Mesenchymal stem cell (in vitro differentiated cells and primary cell): ENCODE data around the gene NIBAN1. TPM values are rescaled to one million over a fixed set of nuclear protein-coding genes. Genes with fewer than 3 reads are reported as not detected.

Experiments
- DNase-seq: peaks from one replicate; pipeline ENCODE4 v3.0.0-alpha.2; 2013
- H2AFZ ChIP-seq: one replicate; pipeline ENCODE4 v1.6.1; 2013; ENCODE audit warnings: low read depth, mild to moderate bottlenecking, control low read depth, inconsistent platforms, low read length, moderate library complexity
- H2AK5ac ChIP-seq: 2 replicates; pipeline ENCODE4 v1.6.1; 2013; ENCODE audit warnings: low read length, moderate library complexity, mild to moderate bottlenecking, inconsistent platforms; ENCODE audit not compliant: severe bottlenecking
- H2BK120ac ChIP-seq: one replicate; pipeline ENCODE4 v1.6.1; 2013; ENCODE audit warnings: low read depth, mild to moderate bottlenecking, inconsistent platforms, low read length, moderate library complexity
- H2BK12ac ChIP-seq, 2 experiments: one replicate each; pipeline ENCODE4 v1.6.1; 2013; ENCODE audit warnings: inconsistent platforms in 2 of 2, low read length in 2 of 2, mild to moderate bottlenecking in 2 of 2, moderate library complexity in 2 of 2, control low read depth in 1 of 2
- H2BK15ac ChIP-seq: one replicate; pipeline ENCODE4 v1.6.1; 2013; ENCODE audit warnings: mild to moderate bottlenecking, low read depth, inconsistent platforms; ENCODE audit not compliant: poor library complexity, severe bottlenecking
- H2BK5ac ChIP-seq: 2 replicates; pipeline ENCODE4 v1.6.1; 2013; ENCODE audit warnings: low read depth, mild to moderate bottlenecking, low read length, control low read depth, inconsistent platforms; ENCODE audit not compliant: poor library complexity, severe bottlenecking
- H3K14ac ChIP-seq, 2 experiments: one replicate each; pipeline ENCODE4 v1.6.1; 2013; ENCODE audit warnings: inconsistent platforms in 2 of 2, low read length in 2 of 2, control low read depth in 1 of 2, mild to moderate bottlenecking in 1 of 2, moderate library complexity in 1 of 2
- H3K18ac ChIP-seq, 2 experiments: one replicate each; pipeline ENCODE4 v1.6.1; 2013; ENCODE audit warnings: inconsistent platforms in 2 of 2, low read length in 2 of 2, control low read depth in 1 of 2, low read depth in 1 of 2, mild to moderate bottlenecking in 1 of 2
- H3K23ac ChIP-seq, 2 experiments: one replicate each; pipeline ENCODE4 v1.6.1; 2013; ENCODE audit warnings: inconsistent platforms in 2 of 2, low read length in 2 of 2, mild to moderate bottlenecking in 2 of 2, moderate library complexity in 2 of 2, control low read depth in 1 of 2
- H3K27ac ChIP-seq: 2 replicates; pipeline ENCODE4 v1.5.1; 2013; ENCODE audit warnings: mild to moderate bottlenecking, moderate library complexity, low read length, control low read depth, inconsistent platforms; ENCODE audit not compliant: poor library complexity, severe bottlenecking
- H3K27me3 ChIP-seq, 2 experiments: 2 replicates each; pipeline versions ENCODE4 v1.6.1 to v1.7.0; 2013; ENCODE audit warnings: low read length in 2 of 2, mild to moderate bottlenecking in 2 of 2, moderate library complexity in 2 of 2, control low read depth in 1 of 2, inconsistent platforms in 1 of 2; ENCODE audit not compliant: control insufficient read depth in 1 of 2, insufficient read depth in 1 of 2
- H3K36me3 ChIP-seq, 2 experiments: 2 replicates each; pipeline versions ENCODE4 v1.6.1 to v1.7.0; 2013; ENCODE audit warnings: low read length in 2 of 2, control low read depth in 1 of 2, inconsistent platforms in 1 of 2, low read depth in 1 of 2, mild to moderate bottlenecking in 1 of 2; ENCODE audit not compliant: insufficient read depth in 2 of 2, control insufficient read depth in 1 of 2
- H3K4ac ChIP-seq, 2 experiments: one replicate each; pipeline ENCODE4 v1.6.1; 2013; ENCODE audit warnings: inconsistent platforms in 2 of 2, low read length in 2 of 2, mild to moderate bottlenecking in 2 of 2, moderate library complexity in 2 of 2, control low read depth in 1 of 2, low read depth in 1 of 2
- H3K4me1 ChIP-seq: 2 replicates; pipeline ENCODE4 v1.6.1; 2013; ENCODE audit warnings: low read depth, low read length, control low read depth; ENCODE audit not compliant: control insufficient read depth, insufficient read depth
- H3K4me2 ChIP-seq: 2 replicates; pipeline ENCODE4 v1.6.1; 2013; ENCODE audit warnings: low read length, mild to moderate bottlenecking, inconsistent platforms; ENCODE audit not compliant: poor library complexity, severe bottlenecking
- H3K4me3 ChIP-seq, 2 experiments: 2 replicates each; pipeline versions ENCODE4 v1.5.1 to v1.7.0; 2013; ENCODE audit warnings: low read length in 2 of 2, mild to moderate bottlenecking in 2 of 2, control low read depth in 1 of 2, low read depth in 1 of 2; ENCODE audit not compliant: insufficient read depth in 1 of 2
- H3K79me1 ChIP-seq: replicated peaks from 2 replicates; pipeline ENCODE4 v1.6.1; 2013; ENCODE audit warnings: mild to moderate bottlenecking, control low read depth, low read length, inconsistent platforms; ENCODE audit not compliant: poor library complexity, severe bottlenecking
- H3K9ac ChIP-seq: 2 replicates; pipeline ENCODE4 v1.7.0; 2013; ENCODE audit warnings: mild to moderate bottlenecking, low read length, moderate library complexity
- H3K9me3 ChIP-seq: 2 replicates; pipeline ENCODE4 v1.7.0; 2013; ENCODE audit warnings: mild to moderate bottlenecking, low read length; ENCODE audit not compliant: control insufficient read depth
- H4K8ac ChIP-seq: one replicate; pipeline ENCODE4 v1.6.1; 2013; ENCODE audit warnings: inconsistent platforms, mild to moderate bottlenecking, low read length, moderate library complexity
- H4K91ac ChIP-seq: one replicate; pipeline ENCODE4 v1.6.1; 2013; ENCODE audit warnings: mild to moderate bottlenecking, low read length, inconsistent platforms
- WGBS: methylation state at CpG from one replicate; pipeline ENCODE4 v1.1.7; 2013; ENCODE audit warnings: mixed read lengths; 5-methylcytosine and 5-hydroxymethylcytosine counted together
- polyA plus RNA-seq, 2 experiments: library from polyadenylated mRNA; stranded (reverse); fragments of 200-250 nt; gene quantifications; one replicate each; pipeline ENCODE4 v1.2.3, GENCODE V29; 2013

NIBAN1 gene, protein sequence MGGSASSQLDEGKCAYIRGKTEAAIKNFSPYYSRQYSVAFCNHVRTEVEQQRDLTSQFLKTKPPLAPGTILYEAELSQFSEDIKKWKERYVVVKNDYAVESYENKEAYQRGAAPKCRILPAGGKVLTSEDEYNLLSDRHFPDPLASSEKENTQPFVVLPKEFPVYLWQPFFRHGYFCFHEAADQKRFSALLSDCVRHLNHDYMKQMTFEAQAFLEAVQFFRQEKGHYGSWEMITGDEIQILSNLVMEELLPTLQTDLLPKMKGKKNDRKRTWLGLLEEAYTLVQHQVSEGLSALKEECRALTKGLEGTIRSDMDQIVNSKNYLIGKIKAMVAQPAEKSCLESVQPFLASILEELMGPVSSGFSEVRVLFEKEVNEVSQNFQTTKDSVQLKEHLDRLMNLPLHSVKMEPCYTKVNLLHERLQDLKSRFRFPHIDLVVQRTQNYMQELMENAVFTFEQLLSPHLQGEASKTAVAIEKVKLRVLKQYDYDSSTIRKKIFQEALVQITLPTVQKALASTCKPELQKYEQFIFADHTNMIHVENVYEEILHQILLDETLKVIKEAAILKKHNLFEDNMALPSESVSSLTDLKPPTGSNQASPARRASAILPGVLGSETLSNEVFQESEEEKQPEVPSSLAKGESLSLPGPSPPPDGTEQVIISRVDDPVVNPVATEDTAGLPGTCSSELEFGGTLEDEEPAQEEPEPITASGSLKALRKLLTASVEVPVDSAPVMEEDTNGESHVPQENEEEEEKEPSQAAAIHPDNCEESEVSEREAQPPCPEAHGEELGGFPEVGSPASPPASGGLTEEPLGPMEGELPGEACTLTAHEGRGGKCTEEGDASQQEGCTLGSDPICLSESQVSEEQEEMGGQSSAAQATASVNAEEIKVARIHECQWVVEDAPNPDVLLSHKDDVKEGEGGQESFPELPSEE
- 37.6 TPM for polyA plus RNA-seq (2013, experiment 1 of 2)
- 36.2 TPM for polyA plus RNA-seq (2013, experiment 2 of 2)

DNA sequence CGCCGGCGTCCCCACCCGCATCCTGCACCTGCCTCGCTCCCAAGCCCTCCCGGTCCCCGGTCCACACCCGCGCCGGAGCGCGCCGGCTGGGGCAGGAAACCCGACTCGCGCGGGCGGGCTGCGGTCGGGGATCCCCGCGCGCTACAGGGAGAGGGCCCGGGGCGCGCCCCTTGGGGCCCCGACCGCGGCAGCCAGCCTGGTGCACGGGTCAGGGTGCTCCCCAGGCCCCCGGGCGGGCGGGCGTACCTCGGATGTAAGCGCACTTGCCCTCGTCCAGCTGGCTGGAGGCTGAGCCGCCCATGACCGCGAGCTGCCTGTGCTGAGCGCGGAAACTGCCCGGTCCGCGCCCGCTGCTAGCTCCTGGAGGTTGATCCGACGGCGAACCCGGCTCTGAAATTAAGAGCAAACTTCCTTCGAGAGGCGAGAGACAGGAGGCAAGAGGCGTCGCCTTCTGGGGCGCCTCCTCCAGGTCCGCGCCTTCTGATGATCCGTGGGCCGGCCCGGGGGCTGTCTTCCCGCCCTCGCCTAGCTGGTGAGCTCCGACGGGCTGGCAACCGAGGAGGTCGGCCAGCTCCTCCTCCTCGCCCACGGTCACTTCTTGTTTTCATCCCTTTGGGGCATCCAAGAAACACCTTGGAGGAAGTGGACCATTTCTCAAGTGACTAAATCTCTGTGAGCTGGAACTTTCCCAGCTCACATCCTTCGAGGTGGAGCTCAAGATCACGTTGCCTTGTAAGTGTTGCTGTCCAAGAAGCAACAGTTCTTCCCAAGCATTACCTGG lies at the start of gene NIBAN1:
TSS of gene NIBAN1 (minus strand) at position 453 of the 781 bp plus-strand sequence. CDS start at position 301, 152 bp downstream.
- H2BK15ac ChIP-seq = peak within 1 kb of the TSS; percentile 49
- peak within 1 kb of the TSS; percentile 23 to 94 for H3K18ac ChIP-seq
- peak within 1 kb of the TSS; percentile 45 for H2BK120ac ChIP-seq
- no peaks in the 10 kb centered on the region for H3K36me3 ChIP-seq
- H3K79me1 ChIP-seq = peaks cover 2% of the 10 kb centered on the region
- no peak within 1 kb of the TSS for H2BK5ac ChIP-seq
- no peaks in the 10 kb centered on the region for H3K9me3 ChIP-seq
- peak within 1 kb of the TSS; percentile 95 for H3K4me2 ChIP-seq
- peaks cover 0 to 5% of the 10 kb centered on the region in 2 experiments for H3K27me3 ChIP-seq
- H2AFZ ChIP-seq = peak within 1 kb of the TSS; percentile 83
- H2AK5ac ChIP-seq = no peak within 1 kb of the TSS
- H3K9ac ChIP-seq = peak within 1 kb of the TSS; percentile 96
- 2% methylated on average over 67 of the region's 70 CpGs for WGBS
- peak; percentile 75 for DNase-seq
- H3K14ac ChIP-seq = peak within 1 kb of the TSS in 1 of 2 experiments; percentile 87
- H3K27ac ChIP-seq = no peak within 1 kb of the TSS
- H3K4ac ChIP-seq = peak within 1 kb of the TSS; percentile 53 to 66
- H3K4me1 ChIP-seq = peaks cover 12% of the 10 kb centered on the region
- H3K23ac ChIP-seq = peak within 1 kb of the TSS in 1 of 2 experiments; percentile 85
- H2BK12ac ChIP-seq = peak within 1 kb of the TSS in 1 of 2 experiments; percentile 54
- peak within 1 kb of the TSS; percentile 62 to 98 for H3K4me3 ChIP-seq
- peak within 1 kb of the TSS; percentile 33 for H4K8ac ChIP-seq
- H4K91ac ChIP-seq = no peak within 1 kb of the TSS

DNA sequence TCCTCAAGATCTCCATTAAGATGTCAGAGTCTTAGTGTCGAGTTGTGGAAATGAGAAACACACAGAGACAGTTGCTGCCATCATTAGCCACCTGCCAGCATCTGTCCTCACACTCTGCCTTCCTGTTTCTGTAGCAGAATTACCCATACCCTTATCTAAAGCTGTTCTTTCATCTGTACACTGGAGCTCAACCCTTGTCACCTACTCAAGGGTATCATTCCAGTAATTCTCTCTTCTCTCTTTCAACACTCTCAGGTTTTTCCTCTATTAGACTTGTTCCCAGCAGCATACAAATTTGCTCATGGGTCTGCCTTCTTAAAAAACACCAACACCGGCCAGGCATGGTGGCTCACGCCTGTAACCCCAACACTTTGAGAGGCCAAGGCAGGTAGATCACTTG lies 43.7 kb upstream of the NIBAN1 start:
- H2BK5ac ChIP-seq = no peak overlapping the region
- H2BK12ac ChIP-seq = no peak overlapping the region
- no peak overlapping the region for H3K4ac ChIP-seq
- H3K4me1 ChIP-seq = peaks cover 3% of the 10 kb centered on the region
- no peak overlapping the region for H3K9ac ChIP-seq
- no peak overlapping the region for H2BK120ac ChIP-seq
- 96% methylated on average over 3 of the region's 3 CpGs for WGBS
- H3K79me1 ChIP-seq = no peaks in the 10 kb centered on the region
- no peaks in the 10 kb centered on the region for H3K9me3 ChIP-seq
- no peak overlapping the region for H2AFZ ChIP-seq
- H3K27ac ChIP-seq = no peak overlapping the region
- H3K36me3 ChIP-seq = no peaks in the 10 kb centered on the region
- no peak overlapping the region for H3K14ac ChIP-seq
- DNase-seq = no peak
- no peak overlapping the region for H2BK15ac ChIP-seq
- H3K18ac ChIP-seq = peak overlapping the region in 1 of 2 experiments; percentile 11
- H3K4me3 ChIP-seq = no peak overlapping the region
- no peak overlapping the region for H4K91ac ChIP-seq
- H2AK5ac ChIP-seq = peak overlapping the region; percentile 81
- H4K8ac ChIP-seq = no peak overlapping the region
- no peak overlapping the region for H3K23ac ChIP-seq
- H3K4me2 ChIP-seq = no peak overlapping the region
- H3K27me3 ChIP-seq = no peaks in the 10 kb centered on the region

DNA sequence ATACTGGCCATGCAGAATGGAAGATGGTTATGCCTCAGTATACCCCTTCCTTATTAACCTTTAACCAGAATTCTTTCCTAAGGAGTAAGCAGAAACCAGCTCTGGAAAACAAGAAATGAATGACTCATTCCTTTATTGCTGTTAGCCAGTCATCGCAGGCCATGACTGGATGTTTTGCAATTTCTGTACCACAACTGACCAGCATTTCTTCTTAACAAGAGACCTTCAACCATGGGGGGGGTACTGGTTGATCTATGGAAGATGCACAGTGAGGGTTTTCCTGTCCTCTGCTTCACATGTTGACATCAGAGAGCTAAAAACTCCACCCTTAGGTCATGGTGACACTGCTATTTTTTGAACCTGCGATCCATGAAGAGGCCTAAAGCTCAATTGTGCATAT lies 43.0 kb upstream of the NIBAN1 start:
- peaks cover 3% of the 10 kb centered on the region for H3K4me1 ChIP-seq
- H2AK5ac ChIP-seq = no peak overlapping the region
- H3K36me3 ChIP-seq = no peaks in the 10 kb centered on the region
- DNase-seq = peak; percentile 91
- no peaks in the 10 kb centered on the region for H3K79me1 ChIP-seq
- no peak overlapping the region for H4K8ac ChIP-seq
- H2AFZ ChIP-seq = no peak overlapping the region
- no peak overlapping the region for H3K18ac ChIP-seq
- H3K4me3 ChIP-seq = no peak overlapping the region
- H2BK5ac ChIP-seq = no peak overlapping the region
- H3K4ac ChIP-seq = no peak overlapping the region
- H2BK120ac ChIP-seq = no peak overlapping the region
- no peaks in the 10 kb centered on the region for H3K9me3 ChIP-seq
- no peak overlapping the region for H4K91ac ChIP-seq
- H2BK12ac ChIP-seq = no peak overlapping the region
- peak overlapping the region; percentile 14 for H3K27ac ChIP-seq
- H3K14ac ChIP-seq = no peak overlapping the region
- H2BK15ac ChIP-seq = no peak overlapping the region
- peak overlapping the region; percentile 70 for H3K9ac ChIP-seq
- H3K27me3 ChIP-seq = no peaks in the 10 kb centered on the region
- WGBS = 100% methylated on average over 1 of the region's 2 CpGs
- no peak overlapping the region for H3K4me2 ChIP-seq
- no peak overlapping the region for H3K23ac ChIP-seq
